ENCODE results near the gene SLC13A3. TPM values are rescaled to one million over a fixed set of nuclear protein-coding genes. Genes with fewer than 3 reads are reported as not detected.

SLC13A3 gene
- total and polyA plus RNA-seq, 2 donors from 2014 or later: 31.5 to 241 TPM

- peaks cover 0 to 3% (median 0%) of the 10 kb centered on the region in 3 donors for H3K4me1 ChIP-seq (ENCODE audit: control insufficient read depth in 2 of 3, insufficient read depth in 2 of 3, low read depth in 1 of 3, low read length in 3 of 3)
- H3K9ac ChIP-seq (ENCODE audit: low read length in 3 of 3): no peak overlapping the region
- no peaks in the 10 kb centered on the region for H3K9me3 ChIP-seq (ENCODE audit: control insufficient read depth in 2 of 3, insufficient read depth in 1 of 3, low read length in 3 of 3)
- FAIRE-seq (no peak), DNase-seq (no peak)
- H3K27ac ChIP-seq (ENCODE audit: low read depth in 2 of 2, low read length in 2 of 2): no peak overlapping the region
- intact Hi-C loops (cut with DNase I): loop anchor here (5.0 kb wide), 1 partner anchor 158 kb away; no protein-coding TSS in a partner anchor
- no peaks in the 10 kb centered on the region for H3K36me3 ChIP-seq (ENCODE audit: control insufficient read depth in 2 of 3, insufficient read depth in 3 of 3, low read length in 3 of 3)
- no peak for TF ChIP-seq CTCF (IDR thresholded peaks at IDR 0.05; ENCODE audit: borderline replicate concordance, extremely low read depth, insufficient read depth)
- H3K4me3 ChIP-seq (ENCODE audit: low read length in 3 of 3): no peak overlapping the region
- no peaks in the 10 kb centered on the region for H3K27me3 ChIP-seq (ENCODE audit: control insufficient read depth, insufficient read depth, low read length)
Observed at GRCh38 chr20:46519471-46520068, 131.7 kb downstream of the SLC13A3 start.

- peak within 1 kb of the TSS in 2 of 3 donors; percentile 38 to 74 for H3K9ac ChIP-seq (ENCODE audit: low read length in 3 of 3)
- DNase-seq (peak; percentile 80 to 92 (median 90)), FAIRE-seq (no peak)
- no peaks in the 10 kb centered on the region for H3K4me1 ChIP-seq (ENCODE audit: control insufficient read depth in 2 of 3, insufficient read depth in 2 of 3, low read depth in 1 of 3, low read length in 3 of 3)
- peak within 1 kb of the TSS; percentile 71 to 90 (median 79) for H3K4me3 ChIP-seq (ENCODE audit: low read length in 3 of 3)
- intact Hi-C loops (cut with DNase I): no loop called here
- H3K36me3 ChIP-seq (ENCODE audit: control insufficient read depth in 2 of 3, insufficient read depth in 3 of 3, low read length in 3 of 3): no peaks in the 10 kb centered on the region
- no peaks in the 10 kb centered on the region for H3K27me3 ChIP-seq (ENCODE audit: control insufficient read depth, insufficient read depth, low read length)
- TF ChIP-seq CTCF (IDR thresholded peaks at IDR 0.05; ENCODE audit: borderline replicate concordance, extremely low read depth, insufficient read depth): no peak
- no peaks in the 10 kb centered on the region for H3K9me3 ChIP-seq (ENCODE audit: control insufficient read depth in 2 of 3, insufficient read depth in 1 of 3, low read length in 3 of 3)
- H3K27ac ChIP-seq (ENCODE audit: low read depth in 2 of 2, low read length in 2 of 2): no peak within 1 kb of the TSS
Observed at GRCh38 chr20:46512943-46513844, 138.1 kb downstream of the SLC13A3 start, which contains the start of gene ZNF334. ZNF334 (minus strand) TSS chr20:46513559; CDS start chr20:46512102, 1,457 bp downstream.

GRCh38 chr20:46509523-46509922 lies 141.7 kb downstream of the SLC13A3 start:
- FAIRE-seq (no peak), DNase-seq (no peak)
- H3K27me3 ChIP-seq (ENCODE audit: control insufficient read depth, insufficient read depth, low read length): no peaks in the 10 kb centered on the region
- no peaks in the 10 kb centered on the region for H3K36me3 ChIP-seq (ENCODE audit: control insufficient read depth in 2 of 3, insufficient read depth in 3 of 3, low read length in 3 of 3)
- no peak overlapping the region for H3K9ac ChIP-seq (ENCODE audit: low read length in 3 of 3)
- H3K27ac ChIP-seq (ENCODE audit: low read depth in 2 of 2, low read length in 2 of 2): no peak overlapping the region
- no peaks in the 10 kb centered on the region for H3K4me1 ChIP-seq (ENCODE audit: control insufficient read depth in 2 of 3, insufficient read depth in 2 of 3, low read depth in 1 of 3, low read length in 3 of 3)
- no peaks in the 10 kb centered on the region for H3K9me3 ChIP-seq (ENCODE audit: control insufficient read depth in 2 of 3, insufficient read depth in 1 of 3, low read length in 3 of 3)
- intact Hi-C loops (cut with DNase I): no loop called here
- TF ChIP-seq CTCF (IDR thresholded peaks at IDR 0.05; ENCODE audit: borderline replicate concordance, extremely low read depth, insufficient read depth): no peak
- H3K4me3 ChIP-seq (ENCODE audit: low read length in 3 of 3): no peak overlapping the region

Other genes with a start within 250 kb of the SLC13A3 start
- gene ELMO2, start 244.8 kb downstream of the SLC13A3 start, total RNA-seq: 43.0 TPM
- 21.0 TPM for gene ELMO2, start 244.8 kb downstream of the SLC13A3 start, polyA plus RNA-seq (ENCODE audit: insufficient read depth, low read depth, low replicate concordance)
- 8.2 TPM for gene ZNF334, start 137.9 kb downstream of the SLC13A3 start, total RNA-seq
- 3.7 TPM for gene ZNF334, start 137.9 kb downstream of the SLC13A3 start, polyA plus RNA-seq (ENCODE audit: insufficient read depth, low read depth, low replicate concordance)
- not detected for gene OCSTAMP, start 100.8 kb downstream of the SLC13A3 start, total RNA-seq
- not detected for gene OCSTAMP, start 100.8 kb downstream of the SLC13A3 start, polyA plus RNA-seq (ENCODE audit: insufficient read depth, low read depth, low replicate concordance)
- 11.0 TPM for gene TP53RK, start 38.0 kb upstream of the SLC13A3 start, total RNA-seq
- 9.3 TPM for gene TP53RK, start 38.0 kb upstream of the SLC13A3 start, polyA plus RNA-seq (ENCODE audit: insufficient read depth, low read depth, low replicate concordance)
- gene SLC2A10, start 58.2 kb upstream of the SLC13A3 start, total RNA-seq: 7.1 TPM
- gene SLC2A10, start 58.2 kb upstream of the SLC13A3 start, polyA plus RNA-seq (ENCODE audit: insufficient read depth, low read depth, low replicate concordance): 3.7 TPM
- gene EYA2, start 243.4 kb upstream of the SLC13A3 start, total RNA-seq: 2.6 TPM
- gene EYA2, start 243.4 kb upstream of the SLC13A3 start, polyA plus RNA-seq (ENCODE audit: insufficient read depth, low read depth, low replicate concordance): 7.9 TPM